HuH-7.5 (cell line): ENCODE data around the gene NLRP1.
A peak's percentile ranks its signal among the peaks of the same experiment; 100 is the strongest.

ENCODE experiments used
- DNase-seq: peaks from one replicate; pipeline ENCODE4 v3.0.0; 2011; ENCODE audit warnings: low spot score

NLRP1 gene

DNA sequence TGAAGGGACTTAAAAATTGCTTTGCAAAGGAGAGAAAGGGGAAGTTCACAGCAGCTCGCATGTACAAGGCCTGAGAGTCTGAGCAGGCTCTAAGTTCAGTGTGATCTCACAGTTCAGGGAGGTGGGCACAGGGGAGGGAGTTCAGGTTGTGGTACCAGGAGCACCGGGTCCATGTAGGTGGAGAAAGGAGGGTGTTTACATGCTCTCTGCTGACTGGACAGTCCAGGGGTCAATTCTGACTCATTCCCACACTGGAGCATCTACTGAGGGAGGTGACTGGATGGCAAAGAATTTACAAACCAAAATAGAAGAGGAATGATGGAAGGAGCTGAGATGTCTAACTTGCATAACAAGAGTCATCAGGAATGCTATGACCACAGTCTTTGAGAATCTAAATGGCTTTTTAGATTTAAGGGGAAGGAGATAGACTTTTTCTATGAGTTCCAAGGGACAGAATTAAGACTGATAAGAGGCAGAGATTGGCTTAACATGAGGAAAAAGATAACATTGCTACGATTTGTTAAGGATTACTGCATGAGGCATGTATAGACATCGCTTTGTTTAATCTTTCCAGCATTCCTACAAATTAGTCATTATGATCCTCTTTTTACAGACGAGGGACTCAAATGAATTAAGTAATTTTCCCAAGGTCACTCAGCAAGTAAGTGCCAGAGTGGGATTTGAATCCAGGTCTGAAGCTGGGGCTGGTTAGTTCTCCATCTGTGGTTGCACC lies 68.1 kb downstream of the NLRP1 start:
- no peak for DNase-seq

DNA sequence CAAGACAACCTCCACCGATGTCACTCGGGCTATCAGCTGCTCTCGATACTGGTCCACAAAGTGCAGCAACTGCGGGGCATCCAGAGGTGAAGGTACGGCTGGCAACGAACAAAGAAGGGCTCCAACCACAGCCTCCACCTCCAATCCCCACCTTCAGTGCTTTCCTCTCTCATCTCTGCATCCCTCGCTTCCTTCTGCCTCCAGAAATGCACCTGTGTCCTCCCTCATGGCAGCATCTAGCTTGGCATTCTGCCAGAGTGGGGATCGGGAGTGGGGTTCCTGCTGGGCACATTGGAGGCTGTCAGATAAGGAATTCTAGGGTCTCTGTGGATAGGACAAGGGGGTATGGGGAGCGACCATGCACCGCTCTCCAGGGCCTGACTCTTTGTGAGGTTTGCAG lies 69.3 kb downstream of the NLRP1 start:
- DNase-seq, result no peak

DNA sequence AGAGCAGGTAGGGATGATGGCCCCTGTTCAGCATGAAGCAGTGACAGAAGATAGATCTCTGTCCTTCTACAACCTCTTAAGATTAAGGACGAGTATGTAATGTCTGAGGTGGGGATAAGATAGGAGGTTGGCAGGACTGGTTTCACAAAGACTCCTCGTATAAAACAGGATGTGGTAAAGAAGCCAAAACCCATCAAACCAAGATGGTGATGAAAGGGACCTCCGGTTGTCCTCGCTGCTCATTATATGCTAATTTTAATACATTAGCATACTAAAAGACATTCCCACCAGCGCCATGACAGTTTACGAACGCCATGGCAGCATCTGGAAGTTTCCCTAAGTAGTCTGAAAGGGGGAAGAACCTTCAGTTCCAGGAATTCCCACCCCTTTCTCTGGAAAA lies 70.7 kb downstream of the NLRP1 start:
- DNase-seq, result no peak

DNA sequence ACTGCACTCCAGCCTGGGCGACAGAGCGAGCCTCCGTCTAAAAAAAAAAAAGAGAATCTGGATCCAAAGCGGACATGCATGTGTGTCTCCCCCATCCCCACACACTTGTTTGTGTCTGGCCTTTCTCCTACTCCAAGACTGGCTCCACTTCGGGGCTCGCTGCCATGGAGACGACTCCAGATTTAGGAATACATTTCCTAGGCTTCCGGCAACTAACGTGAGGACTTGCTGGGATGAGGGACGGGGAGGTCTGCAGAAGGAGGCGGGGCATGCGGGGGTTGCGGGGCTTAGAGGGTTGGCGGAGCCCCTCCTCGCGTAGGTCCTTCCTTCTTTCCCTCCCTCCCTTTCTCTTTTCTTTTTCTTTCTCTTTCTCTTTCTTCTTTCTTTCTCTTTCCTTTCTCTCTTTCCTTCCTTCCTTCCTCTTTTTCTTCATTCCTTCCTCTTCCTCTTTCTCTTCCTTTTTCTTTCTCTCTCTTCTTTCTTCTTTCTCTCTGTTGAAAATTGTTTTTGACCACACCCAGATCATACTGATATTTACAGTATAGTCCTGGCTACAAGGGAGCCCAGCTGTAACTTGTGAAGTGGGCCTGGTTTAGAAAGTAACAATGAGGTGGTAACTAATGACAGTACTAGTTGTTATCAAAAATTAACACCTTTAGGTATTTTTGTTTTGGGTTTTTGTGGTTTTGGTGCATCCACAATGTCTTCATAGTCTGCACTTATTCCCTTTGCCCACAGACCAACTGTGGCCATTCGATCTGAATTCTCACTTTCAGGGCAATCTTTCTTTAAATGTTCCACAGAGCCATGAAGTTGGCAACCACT lies 72.7 kb downstream of the NLRP1 start:
- DNase-seq, result no peak

DNA sequence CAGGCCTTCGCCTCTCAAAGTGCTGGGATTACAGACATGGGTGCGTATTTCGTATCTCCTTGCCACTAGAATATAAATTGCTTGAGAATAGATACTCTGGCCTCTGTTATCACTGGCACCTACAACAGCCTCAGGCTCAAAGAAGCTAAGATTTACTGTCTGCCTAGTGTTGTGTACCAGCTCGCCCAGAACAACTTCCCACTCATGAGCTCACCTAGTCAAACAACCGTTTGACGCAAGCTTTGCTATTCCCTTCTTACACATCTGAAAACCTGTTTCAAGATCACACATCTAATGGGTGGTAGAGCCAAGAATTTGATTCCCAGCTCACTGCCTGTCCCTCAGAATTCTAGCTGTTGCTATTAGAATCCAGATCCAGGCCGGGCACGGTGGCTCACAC lies 73.5 kb downstream of the NLRP1 start:
- DNase-seq, result no peak

DNA sequence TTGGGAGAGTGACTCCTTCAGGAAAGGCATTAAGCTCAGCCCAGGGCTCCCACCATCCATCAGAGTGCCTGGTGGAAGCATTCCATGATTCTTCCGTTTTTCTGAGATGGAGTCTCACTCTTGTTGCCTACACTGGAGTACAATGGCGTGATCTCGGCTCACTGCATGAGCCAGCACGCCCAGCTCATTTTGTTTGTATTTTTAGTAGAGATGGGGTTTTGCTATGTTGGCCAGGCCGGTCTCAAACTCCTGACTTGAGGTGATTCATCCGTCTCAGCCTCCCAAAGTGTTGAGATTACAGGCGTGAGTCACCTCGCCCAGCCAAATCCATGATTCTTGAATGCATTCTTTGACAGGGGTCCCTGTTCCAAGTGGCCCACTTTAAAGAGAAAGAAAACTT lies 74.8 kb downstream of the NLRP1 start:
- DNase-seq, result no peak

DNA sequence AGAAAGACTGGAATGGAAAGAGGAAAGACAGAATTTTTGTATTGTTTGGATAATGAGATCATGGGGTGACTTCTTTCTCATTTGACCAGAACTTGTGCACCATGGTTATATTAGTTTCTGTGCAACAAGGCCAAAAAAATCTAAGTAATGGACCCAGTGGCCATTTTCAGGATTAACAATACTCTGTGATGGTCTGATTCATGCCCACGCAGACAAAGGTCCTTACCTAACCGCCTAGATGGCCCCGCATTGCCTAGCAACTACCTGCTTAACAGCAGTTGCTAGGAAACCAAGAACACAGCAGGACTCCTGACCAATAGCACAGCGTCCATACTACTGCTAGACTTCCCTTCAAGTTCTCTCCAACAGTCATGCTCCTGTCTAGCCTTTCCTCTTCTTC lies 75.5 kb downstream of the NLRP1 start:
- no peak for DNase-seq

DNA sequence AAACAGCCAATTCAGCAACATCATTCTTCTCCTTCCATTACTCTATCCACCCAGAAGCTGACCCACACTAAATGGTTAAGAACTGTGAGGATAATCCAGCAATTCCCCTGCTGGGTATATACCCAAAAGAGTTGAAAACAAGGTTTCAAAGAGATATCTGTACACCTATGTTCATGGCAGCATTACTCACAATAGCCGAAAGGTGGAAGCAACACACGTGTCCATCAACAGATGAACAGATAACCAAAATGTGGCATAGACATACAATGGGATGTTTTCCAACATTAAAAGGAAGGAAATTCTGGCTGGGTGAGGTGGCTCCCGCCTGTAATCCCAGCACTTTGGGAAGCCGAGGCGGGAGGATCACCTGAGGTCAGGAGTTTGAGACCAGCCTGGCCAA lies 78.0 kb downstream of the NLRP1 start:
- DNase-seq, result no peak

DNA sequence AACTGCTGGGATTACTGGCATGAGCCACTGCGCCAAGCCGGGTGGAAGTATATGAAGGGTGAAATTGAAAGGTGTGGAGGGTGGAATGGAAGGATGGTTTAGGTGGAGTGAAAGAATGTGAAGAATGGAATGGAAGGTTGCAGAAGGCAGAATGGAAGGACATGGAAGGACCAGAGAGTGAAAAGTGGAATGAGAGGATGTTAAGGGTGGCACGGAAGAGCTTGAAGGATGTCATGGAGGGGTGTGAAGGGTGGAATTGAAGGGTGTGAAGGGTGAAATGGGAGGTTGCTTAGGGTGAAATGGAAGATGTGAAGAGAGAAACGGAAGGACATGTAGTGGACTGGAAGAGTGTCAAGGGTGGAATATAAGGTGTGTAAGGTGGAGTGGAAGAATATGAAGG lies 81.8 kb downstream of the NLRP1 start:
- DNase-seq, result no peak

DNA sequence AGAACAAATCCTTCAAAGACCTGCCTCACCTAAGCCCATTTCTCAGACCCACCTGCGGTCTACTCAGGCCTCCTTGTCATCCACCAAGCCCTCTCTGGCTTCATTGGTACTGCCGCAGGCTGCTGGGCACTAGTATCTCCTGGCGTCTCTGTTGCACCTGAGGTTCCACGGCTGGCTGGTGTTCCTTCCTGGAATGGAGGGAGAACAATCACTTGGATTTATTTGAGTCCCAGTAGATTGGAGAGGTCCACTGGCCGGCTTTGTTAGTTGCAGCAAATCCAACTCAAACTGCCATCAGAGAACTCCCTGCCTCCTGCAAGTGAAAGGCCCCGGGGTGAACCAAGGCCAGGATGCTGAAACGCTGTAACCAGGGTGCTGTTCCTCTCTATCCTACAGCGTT lies 82.6 kb downstream of the NLRP1 start:
- DNase-seq, result no peak

DNA sequence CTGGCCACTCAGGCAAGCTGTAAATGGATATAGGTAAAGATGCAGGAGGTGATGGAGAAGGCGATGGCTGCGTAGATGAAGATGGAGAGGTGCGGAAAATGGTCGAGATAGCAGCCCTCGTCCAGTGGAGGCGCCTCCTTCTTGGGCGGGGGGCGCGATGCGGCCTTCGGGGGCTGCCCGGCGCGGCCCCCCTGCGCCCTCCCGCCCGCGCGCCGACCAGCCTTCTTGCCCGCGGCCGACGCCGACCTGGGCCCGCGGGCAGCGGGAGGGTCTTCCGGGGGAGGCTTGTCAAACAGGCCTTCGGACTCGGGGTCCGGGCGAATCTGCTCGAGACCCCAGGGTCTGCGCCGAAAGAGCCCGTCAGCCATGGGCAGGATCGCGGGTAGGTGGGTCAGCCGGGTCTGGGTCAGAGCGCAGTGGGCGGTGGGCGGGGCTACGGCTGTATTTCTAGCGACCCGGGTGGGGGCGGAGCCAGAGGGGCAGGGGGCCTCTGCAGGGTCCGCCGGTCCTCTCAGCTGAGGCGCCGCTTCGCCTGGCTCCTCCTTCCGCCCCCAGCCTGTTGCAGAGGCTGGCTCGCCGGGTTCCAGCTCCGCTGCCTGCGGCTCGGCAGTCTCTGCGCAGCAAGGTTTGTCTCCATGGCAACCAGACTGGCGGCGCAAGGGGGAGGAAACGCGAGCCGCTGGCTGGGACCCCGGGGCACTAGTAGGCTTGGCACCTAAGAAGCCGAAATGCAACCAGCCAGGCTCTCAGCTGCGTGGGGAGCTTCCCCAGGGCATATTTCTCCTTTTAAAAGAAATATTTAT lies 83.5 kb downstream of the NLRP1 start:
- no peak for DNase-seq

DNA sequence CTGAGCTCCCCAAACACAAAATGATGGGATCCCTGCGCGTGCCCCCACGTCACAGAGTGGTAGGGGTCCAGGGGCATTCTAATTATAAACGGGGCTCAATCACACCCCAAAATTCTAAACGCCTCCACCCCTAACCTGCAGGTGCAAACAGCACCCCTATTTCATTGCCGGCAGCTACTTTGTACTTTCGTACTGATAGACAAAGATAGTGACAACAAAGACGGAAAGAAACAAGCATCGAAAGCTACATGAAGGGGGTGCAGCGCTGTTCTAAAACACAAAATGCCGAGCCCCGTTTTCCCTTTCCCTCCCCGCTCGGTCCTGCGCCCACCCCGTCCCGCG lies 84.1 kb downstream of the NLRP1 start:
- DNase-seq, result no peak

DNA sequence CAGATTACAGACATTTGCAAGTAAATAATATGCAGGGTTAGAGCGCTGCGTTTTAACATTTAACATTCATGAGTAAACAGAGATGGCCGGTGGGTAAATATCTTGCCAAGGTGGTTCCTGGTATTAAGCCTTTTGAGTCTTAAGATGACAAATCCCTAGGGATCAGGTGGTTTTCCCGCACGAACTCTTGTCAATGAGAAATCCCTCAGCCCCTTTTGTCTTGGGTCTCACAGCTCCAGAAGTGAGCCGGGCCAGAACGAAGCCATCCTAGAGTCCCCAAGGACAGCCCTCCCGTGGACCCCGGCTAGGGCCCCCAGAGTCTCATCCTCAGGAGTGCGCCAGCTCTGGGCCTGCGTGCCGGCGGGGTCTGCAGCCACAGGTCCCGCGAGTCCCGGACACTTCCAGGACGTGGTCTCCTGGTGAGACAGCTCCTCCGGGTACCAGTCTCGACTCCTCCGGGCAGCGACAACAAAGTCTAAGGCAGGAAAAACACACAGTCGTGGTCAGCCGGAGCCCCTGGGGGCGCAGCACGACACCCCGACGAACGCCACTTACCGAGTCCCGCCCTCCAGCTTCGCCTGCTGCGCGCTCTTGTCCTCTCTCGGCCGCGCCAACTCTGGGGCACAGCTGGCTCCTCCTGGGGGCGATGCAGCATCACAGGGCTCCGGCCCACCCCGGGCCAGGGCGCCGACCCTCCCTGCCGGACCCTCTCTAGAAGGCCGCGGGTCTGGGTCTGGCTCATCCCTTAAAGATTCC lies 84.7 kb downstream of the NLRP1 start:
- DNase-seq, result no peak

DNA sequence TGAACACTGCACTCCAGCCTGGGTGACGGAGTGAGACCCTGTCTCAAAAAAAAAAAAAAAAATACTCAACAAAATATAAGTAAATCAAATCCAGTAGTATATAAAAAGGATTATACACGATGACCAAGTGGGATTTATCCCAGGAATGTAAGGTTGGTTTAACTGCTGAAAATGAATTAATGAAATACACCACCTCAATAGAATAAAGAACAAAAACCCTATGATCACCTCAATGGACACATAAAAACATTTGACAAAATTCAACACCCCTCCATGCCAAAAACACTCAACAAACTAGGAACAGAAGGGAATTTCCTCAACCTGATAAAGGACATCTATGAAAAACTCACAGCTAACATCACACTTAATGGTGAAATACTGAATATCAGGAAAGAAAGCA lies 91.3 kb downstream of the NLRP1 start:
- no peak for DNase-seq

DNA sequence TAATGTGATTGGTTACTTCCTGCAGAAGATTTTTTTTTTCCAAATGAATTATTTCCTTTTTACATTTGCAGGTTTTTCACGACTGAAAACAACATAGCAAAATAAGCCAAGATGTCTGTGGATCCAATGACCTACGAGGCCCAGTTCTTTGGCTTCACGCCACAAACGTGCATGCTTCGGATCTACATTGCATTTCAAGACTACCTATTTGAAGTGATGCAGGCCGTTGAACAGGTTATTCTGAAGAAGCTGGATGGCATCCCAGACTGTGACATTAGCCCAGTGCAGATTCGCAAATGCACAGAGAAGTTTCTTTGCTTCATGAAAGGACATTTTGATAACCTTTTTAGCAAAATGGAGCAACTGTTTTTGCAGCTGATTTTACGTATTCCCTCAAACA lies 95.6 kb downstream of the NLRP1 start:
- DNase-seq, result no peak

DNA sequence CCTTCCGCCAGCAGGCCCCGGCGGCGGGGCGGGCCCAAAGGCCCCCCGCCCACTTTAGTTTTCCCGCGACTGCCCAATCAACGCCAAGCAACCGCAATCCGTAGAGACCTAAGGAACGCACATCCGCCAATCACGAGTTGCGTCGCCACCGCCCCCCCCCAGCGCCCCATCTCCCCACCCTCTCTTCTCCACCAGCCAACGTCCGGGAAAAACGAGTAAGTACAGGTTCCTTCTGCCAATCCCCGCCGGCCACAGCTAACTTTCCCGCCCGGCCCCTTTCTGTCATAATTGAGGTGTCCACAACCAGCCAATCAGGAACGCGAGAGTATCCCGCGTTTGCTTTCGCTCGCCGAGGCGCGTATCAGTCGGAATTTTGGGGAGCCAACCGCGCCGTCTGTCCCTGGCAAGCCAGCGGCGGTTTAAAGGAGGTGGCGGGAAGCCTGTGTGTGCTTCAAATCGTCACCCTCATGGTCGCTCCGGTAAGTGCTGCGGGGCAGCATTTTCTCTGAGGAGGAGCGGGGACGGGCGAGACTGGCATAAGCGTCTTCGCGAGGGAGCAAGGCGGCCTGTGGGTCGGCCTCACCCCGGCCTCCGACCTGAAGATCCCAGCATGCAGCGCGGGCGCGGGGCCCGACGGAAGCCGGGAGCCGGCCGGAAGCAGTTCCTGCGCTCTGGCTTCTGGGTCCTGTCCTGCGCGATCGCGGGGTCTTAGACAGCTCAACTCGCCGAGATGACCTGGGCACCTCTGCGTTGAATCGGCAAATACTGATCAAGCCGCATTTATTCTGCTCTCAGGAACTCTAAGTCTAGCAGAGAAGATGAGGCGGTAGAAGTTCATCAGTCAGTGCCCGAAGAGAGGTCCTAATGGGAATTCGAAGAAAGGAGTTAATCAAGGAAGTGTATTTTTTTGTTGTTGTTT lies 97.8 kb downstream of the NLRP1 start, which contains the start of gene MIS12:
Gene MIS12 (plus strand): TSS at position 361 of the 919 bp plus-strand sequence. CDS start 2,297 bp downstream, outside the sequence.
- peak; percentile 95 for DNase-seq

DNA sequence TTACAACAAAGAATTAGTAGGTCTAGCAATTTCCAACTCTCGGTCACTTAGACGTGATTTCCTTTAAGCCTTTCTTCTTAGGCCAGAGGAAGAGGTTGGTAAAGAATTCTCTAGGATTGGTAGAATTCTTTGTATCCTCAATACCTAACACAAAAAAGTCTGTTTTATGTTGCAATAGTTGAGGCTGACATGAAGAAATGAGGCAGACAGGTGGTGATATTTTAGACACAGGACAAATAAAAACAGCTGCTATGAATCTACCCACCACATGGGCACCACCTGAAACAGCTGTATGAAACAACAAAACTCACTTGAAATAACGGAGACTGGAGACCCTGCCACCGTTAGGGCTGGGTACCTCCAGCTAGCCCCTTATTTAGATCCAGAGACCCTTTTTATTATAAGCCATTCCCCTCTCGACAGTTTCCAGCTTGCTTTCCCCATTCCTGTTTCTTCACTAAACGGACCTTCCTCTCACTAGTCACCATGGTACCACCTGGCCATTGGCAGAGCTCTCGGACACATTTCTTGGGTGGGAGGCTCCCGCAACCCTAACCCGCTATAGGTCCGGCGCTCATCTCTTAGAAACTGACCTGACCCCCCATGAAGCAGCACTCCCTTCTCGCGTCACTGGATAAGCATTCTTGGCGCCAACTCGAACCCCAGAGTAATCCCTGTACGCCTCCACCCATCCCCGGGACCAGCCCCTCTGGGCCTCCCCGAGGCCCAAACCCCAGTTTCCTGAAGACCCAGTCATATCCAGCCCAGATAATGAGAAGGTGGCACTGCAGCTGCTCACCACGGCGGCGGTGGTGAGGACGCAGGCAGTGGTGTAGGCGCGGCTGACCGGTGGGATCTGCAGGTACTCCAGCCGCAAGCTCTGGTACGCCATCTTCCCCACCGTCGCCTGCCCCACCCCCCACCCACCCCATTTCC lies 98.8 kb downstream of the NLRP1 start, which contains the start of gene DERL2:
Gene DERL2 (minus strand): TSS at position 909 of the 936 bp plus-strand sequence. CDS start 17 bp downstream, at position 892.
- DNase-seq, result no peak

DNA sequence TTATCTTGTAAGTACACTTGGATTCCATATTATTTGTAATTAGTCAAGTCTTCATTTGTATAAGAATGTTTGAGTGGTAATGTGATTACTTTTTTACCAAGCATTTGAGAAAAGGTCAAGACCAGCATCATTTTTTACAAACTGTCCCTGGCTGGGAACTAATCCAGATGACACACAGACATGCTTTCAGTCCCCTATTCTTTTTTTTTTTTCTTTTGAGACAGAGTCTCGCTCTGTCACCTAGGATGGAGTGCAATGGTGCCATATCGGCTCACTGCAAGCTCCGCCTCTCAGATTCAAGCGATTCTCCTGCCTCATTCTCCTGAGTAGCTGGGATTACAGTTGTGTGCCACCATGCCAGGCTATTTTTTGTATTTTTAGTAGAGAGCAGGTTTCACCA lies 102.9 kb downstream of the NLRP1 start:
- no peak for DNase-seq

DNA sequence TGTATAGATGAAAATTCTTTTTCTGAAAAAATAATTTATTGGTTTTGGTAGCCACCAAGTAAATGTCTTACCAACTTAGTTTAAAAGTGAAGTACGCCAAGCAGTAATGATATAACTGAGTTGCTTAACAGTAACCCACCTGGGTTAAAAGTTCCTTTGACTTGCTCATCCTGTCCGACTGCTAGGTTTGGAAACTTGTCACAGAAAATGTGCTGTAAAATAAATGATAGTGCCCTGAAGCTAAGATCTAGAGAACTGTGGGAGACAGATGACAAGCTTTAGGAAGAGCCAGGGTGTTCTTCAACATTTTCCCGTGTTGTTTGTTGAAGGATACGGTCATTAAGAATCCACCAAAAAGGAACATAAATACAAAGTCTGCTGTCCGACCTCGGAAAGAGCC lies 103.3 kb downstream of the NLRP1 start:
- DNase-seq, result no peak

DNA sequence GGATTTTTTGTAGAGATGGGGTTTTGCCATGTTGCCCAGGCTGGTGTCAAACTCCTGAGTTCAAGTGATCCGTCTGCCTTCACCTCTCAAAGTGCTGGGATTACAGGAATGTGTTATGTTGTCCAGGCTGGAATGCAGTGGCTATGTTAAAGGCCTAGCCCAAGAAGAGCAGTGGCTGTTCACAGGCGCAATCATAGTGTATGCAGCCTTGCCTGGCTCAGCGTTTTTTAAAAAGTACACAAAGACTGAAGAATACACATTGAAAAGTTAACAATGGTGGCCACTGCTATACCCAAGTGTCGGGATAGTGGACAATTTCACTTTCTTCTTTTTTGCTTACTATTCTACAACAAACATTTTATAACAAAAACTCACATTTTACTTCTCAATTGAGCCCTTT lies 105.3 kb downstream of the NLRP1 start:
- DNase-seq, result no peak
